HG03575 (cell line): ENCODE measurements around the gene ADARB2.
"Not testable (repeated sequence)": the region's sequence is repeated elsewhere in the genome, so short reads cannot be mapped to it uniquely, and the experiment has no call there.

ENCODE experiments used
- ATAC-seq: cut with Tn5 transposase; IDR thresholded peaks from one replicate; pipeline ENCODE4 v1.9.1; 2021; ENCODE audit not compliant: unreplicated experiment, insufficient number of reproducible peaks, low FRiP score; ENCODE audit errors: extremely low read depth

Gene ADARB2

GRCh38 chr10:1472178-1472958 lies 265.0 kb downstream of the ADARB2 start:
- ATAC-seq, result no peak

- ATAC-seq, result no peak
Measured at GRCh38 chr10:1468811-1469210, 268.5 kb downstream of the ADARB2 start.

GRCh38 chr10:1467334-1468076 lies 269.8 kb downstream of the ADARB2 start:
- no peak for ATAC-seq

DNA sequence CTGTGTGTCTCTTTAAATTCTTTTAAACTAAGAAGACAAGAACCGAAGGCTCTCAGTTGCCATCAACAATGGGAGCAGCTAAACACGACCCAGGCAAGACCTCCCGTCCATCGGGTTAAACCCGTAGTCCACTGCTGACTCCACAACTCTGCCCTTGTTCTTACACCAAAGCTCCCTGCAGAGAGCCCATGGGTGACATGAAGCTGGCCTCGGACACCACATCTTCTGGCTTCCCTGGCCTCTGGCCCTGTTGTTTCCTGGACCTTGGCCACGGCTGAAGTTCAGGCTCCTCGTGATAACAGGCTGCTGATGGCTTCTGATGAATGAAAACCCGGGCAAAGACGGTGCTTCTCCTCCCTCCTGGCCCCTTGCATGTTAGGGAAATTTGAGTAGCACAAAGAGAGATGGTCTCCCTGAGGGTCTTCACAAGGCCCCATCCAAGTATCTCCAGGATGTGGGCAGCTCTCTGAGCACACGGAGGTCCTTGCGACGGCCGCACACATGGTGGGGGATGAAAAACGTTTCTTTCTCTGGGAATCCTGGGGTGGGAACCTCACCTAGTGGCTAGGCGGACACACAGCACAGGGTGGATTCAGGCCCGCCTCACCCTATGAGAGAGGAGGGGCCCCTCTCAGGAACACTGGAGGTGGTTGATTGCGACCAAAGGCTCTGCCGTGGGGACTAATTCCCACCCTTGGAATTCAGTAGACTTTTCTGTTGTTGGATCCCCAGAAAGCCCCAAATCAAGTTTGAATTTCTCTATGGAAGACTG lies 271.1 kb downstream of the ADARB2 start:
- ATAC-seq, result no peak

DNA sequence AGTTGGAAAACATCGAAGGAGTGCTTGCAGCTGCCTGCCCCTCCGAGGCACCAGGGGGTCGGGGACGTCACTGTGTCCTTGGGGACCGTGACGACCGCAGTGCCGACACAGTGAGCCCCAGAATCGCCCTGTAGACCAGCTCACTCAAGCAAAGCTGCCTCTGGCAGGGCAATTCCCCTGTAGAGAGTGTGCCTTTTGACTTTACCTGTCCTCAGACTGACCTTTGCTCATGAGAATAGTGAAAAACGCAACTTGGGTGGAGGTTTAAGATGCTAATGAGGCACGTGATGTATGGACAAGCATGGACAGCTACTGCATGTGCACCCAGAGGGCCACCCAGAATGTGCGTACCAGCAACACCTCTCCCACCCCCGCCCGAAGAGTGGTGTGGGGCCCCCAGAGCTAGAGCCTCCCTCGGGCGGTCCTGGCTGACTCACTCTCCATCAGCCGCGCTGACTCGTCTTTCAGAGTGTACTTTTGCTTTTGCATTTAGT lies 271.9 kb downstream of the ADARB2 start:
- ATAC-seq, result no peak

GRCh38 chr10:1464881-1465417 lies 272.4 kb downstream of the ADARB2 start:
- ATAC-seq, result no peak

DNA sequence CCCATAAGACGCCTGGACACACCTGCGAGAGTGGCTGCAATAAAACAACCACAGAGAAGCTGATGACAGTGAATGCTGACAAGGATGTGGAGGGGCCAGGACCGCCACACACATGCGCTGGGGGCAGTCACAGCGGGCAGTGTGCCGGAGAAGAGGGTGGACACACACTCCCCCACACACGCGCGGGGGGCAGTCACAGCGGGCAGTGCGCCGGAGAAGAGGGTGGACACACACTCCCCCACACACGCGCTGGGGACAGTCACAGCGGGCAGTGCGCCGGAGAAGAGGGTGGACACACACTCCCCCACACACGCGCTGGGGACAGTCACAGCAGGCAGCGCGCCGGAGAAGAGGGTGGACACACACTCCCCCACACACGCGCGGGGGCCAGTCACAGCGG lies 273.4 kb downstream of the ADARB2 start:
- not testable (repeated sequence) for ATAC-seq

- ATAC-seq, result no peak
Measured at GRCh38 chr10:1462994-1463633, 274.2 kb downstream of the ADARB2 start.

DNA sequence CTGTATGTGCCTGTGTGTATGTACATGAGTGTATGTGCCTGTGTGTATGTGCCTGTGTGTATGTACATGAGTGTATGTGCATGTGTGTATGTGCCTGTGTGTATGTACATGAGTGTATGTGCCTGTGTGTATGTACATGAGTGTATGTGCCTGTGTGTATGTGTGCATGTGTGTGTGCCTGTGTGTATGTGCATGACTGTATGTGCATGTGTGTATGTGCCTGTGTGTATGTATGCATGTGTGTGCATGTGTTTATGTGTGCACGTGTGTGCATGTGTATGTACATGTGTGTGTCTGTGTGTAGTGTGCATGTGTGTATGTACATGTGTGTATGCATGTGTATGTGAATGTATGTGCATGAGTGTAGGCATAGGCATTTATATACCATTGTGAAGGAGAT lies 274.8 kb downstream of the ADARB2 start:
- ATAC-seq, result no peak

- ATAC-seq, result no peak
Measured at GRCh38 chr10:1462032-1462431, 275.3 kb downstream of the ADARB2 start.

GRCh38 chr10:1461016-1461415 lies 276.3 kb downstream of the ADARB2 start:
- no peak for ATAC-seq

DNA sequence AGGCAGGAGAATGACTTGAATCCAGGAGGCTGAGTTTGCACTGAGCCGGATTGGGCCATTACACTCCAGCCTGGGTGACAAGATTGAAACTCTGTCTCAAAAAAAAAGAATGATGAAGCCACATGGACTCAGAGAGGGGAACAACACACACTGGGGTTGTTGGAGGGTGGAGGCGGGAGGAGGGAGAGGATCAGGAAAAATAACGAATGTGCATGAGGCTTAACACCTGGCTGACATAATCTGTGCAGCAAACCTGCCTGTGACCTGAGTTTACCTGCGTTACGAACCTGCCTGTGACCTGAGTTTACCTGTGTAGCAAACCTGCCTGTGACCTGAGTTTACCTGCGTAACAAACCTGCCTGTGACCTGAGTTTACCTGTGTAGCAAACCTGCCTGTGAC lies 277.7 kb downstream of the ADARB2 start:
- not testable (repeated sequence) for ATAC-seq

GRCh38 chr10:1454951-1455350 lies 282.4 kb downstream of the ADARB2 start:
- ATAC-seq, result no peak

DNA sequence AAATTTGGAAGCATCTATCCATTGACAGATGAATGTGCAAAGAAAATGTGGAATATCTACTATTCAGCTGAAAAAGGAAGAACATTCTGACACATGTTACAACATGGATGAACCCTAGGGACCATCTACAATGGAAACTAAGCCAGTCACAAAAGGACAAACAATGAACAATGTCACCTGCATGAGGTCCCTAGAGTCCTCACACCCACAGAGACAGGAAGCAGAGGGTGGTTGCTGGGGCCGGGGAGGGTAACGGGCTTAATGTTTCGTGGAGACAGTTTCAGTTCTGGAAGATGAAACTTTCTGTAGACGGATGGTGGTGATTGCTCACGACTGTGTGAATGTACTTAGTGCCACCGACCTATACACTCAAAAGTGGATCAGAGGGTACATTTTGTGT lies 282.9 kb downstream of the ADARB2 start:
- ATAC-seq, result peak; percentile 94

- no peak for ATAC-seq
Measured at GRCh38 chr10:1452777-1453176, 284.5 kb downstream of the ADARB2 start.

DNA sequence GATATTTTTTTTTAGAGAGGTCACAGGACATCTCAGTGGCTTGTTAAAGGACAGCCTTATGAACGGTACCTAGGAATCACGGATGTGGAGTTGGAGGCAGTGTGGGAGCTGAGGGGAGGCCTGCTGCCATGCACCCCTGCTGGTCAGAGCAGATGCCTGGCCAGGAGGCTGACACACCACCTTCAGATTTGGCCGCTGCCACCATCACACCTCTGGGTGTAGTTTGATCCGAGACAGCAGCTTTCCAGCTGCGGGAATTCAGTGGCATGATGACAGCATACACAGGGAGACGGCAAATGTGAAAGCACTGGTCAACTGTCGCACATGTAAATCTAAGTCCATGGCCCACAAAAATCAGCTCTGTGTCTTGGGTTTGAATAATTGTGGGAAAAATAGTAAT lies 285.4 kb downstream of the ADARB2 start:
- no peak for ATAC-seq

- no peak for ATAC-seq
Measured at GRCh38 chr10:1451362-1451888, 285.9 kb downstream of the ADARB2 start.

DNA sequence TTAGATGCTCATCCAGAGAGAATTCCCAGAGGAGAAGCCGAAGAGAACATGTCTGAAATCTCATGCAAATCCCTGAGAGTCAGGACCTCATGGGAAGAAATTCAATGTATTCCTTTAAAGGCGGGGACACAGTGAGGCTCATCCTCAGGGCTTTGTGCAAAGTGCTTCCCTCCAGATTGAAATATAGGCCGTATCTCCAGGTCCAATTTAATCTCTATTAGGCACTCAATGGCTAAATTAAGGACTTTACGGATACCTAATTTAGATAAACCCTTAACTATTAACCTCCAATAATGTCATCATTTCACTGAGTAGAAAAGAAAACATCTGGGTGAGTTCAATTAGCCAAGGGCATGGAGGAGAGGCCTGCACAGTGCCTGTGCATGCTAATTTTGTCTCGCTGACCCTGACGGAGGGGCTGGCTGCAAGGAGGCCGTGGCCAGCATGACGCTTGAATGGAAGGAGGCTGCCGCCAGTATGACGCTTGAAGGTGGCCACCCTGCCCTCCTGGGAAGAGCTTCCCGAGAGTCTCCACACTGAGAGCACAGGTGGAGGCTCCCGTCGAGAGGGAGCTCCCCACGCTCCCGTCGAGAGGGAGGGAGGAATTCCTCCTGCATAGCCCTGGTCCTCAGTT lies 287.6 kb downstream of the ADARB2 start:
- no peak for ATAC-seq
